Middle frontal gyrus (tissue), 1 donor: ENCODE data around the gene KLHL6.
"Not testable (repeated sequence)": the region's sequence is repeated elsewhere in the genome, so short reads cannot be mapped to it uniquely, and the experiment has no call there.

ENCODE experiments used
- DNase-seq: peaks from one replicate; pipeline ENCODE4 v3.0.0-alpha.2; 2015; ENCODE audit warnings: low spot score; ENCODE audit errors: extremely low spot score

KLHL6 gene

DNA sequence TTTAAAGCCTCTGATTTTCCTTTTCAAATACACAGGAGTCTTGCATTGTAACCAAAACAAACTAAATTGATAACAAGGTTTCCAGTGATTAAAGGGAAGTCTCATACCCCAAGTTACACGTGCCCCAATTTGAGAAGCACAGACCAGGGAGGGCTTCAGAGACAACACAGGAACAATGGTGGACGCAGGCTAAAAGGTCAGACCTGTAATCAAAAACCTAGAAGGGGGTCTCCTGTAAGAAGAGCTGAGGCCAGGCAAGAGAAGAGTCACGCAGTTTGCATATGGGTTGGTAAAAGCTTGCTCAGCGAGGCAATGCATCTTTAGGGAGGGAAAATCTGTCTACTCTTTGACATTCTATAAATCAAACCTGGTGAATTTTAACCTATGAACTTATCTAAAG is 68.5 kb downstream of the KLHL6 start:
- no peak for DNase-seq

DNA sequence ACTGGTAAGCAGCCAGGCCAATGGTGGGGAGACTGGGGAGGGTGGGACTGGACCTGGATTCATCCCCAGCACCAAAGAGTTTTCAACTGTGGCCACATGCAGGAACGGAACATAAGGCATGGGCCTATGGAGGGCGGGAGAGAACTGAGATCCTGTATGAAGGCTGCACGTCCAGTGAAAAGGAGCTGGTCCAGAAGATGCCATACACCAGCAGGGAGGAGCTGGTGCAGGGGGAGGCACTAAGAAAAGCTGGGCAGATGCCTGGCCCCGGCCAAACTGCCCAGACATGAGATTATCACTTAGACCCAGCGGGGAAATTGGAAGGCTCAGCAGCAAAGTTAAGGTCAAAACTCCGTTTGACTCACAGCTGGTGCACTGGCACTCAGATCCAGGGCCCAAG is 69.0 kb downstream of the KLHL6 start:
- no peak for DNase-seq

DNA sequence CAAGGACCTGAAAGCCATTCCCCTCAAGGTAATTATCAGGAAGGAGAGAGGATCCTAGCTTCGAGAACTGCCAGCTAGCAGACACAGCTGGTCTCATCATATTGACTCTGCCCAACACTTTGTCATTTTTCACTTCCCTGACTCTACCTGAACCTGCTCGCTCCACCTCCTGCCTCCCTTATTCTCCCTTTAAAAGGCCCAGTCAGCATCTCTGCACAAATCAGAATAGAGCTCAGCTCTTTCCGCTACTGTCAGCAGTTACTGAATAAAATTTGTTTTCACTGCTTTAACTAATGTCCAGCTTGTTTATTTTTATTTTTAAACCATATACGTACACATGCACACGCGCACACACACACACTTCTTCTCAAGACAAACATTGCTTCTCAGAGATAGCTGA is 69.9 kb downstream of the KLHL6 start:
- no peak for DNase-seq

DNA sequence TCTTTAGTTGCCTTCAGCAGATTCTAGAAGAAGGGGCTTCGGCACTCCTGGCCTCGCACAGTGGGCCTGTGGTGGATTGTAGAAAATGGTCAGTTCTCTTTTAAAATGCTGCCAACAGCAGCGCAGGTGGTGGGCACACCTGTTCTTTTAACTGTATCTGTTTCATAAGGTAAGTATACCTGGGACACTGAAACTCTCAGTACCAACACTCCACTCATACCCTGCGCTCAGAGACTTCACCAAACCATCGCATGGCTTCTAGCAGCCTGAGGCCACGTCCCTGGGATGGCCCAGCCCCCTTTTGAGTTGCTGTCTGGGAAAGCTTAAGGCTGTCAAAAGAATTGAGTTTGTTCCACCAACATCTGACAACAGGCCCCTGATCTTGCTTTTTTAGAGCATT is 70.4 kb downstream of the KLHL6 start:
- no peak for DNase-seq

DNA sequence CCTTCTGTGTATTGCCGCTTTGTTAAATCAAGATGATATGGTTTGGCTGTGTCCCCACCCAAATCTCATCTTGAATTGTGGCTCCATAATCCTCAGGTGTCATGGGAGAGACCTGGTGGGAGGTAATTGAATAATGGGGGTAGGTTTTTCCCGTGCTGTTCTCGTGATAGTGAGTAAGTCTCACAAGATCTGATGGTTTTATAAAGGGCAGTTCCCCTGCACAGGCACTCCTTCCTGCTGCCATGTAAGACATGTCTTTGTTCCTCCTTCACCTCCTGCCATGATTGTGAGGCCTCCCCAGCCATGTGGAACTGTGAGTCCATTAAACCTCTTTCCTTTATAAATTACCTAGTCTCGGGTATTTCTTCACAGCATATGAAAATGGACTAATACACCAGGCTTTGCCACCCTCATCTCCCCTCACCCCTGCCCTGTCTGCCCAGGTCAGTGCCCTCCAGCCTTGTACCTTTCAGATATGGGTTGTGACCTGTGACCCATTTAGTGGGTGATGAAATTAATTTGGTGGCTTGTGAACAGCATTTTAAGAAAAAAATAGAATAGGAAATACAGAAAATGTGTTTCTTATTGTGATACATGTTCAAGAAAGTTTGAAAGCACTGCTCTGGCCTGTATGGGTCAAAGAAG is 71.0 kb downstream of the KLHL6 start:
- no peak for DNase-seq

DNA sequence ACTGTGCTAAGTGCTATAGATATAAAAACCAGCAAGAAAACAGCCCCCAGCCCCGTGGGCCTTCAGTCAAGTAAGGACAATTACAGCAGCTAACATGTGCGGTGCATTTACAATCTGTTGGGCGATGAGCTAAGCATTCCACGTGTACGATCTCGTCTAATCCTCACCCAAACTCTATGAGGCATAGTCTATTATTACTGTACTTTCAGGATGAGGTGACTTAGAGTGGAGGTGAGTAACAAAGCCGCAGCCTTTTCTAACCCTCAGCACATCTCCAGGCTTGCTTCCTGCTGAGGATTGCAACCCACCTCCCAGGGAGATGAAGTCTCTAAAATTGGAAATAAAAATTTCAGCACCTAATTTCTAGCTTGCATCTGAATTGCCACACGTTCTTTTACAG is 73.9 kb downstream of the KLHL6 start:
- no peak for DNase-seq

DNA sequence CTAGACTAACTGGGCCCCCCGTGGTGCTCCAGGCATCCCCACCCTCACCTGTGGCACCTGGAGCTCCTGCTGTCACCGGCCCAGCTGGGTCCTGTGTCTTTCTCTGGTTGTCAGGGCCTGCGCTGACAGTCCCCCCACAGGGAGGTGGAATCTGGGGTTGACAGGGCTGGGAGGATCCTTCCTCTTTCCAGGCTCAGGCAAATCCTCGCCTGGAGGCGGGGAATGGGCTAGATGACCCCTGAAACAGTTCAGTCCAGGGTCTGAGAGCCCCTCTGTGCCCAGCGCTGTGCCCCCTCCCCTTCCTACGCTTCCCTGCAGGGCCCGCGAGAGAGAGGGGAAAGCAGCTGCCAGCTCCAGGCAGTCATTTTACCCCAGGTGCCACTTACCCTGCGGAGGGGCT is 77.0 kb downstream of the KLHL6 start:
- no peak for DNase-seq

DNA sequence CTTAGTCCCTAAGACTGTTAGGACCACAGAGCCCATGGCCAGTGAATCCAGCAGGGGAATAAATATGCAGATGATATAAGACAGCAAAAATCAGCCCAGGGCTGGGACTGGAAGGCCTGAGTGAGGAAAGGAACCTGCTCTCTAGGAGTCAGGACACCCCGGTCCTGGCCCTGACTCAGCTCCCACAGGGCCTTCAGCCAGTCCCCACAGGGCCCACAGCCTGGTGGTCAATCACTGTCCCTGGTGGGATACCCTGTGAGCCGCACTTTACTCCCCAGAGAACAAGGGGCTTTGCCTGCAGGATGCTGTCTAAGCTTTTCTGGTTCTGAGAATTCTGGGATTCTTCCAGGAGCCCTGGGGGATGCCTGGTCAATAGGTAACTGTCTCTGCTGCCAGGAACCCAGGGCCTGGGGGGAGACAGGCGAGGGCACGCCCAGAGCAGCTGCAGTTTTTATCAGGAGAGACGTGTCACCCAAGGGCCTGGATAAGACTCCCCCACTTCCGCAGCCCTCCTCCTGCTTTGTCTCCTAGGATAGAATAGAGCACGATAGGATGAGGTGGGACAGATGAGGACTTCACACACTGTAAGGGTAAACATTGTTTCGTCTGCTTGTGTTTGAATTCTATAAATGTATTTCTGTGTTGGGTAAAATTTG is 77.6 kb downstream of the KLHL6 start:
- no peak for DNase-seq

DNA sequence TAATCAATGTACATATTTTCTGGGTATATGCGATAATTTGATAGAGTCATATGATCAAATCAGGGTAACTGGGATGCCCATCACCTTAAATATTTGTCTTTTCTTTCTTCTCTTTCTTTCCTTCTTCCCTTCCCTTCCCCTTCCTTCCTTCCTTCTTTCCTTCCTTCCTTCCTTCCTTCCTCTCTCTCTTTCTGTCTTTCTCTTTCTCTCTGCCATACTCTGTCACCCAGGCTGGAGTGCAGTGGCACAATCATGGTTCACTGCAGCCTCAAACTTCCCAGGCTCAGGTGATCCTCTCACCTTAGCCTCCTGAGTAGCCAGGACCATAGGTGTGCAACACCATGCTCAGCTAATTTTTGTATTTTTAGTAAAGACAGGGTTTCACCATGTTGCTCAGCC is 79.7 kb downstream of the KLHL6 start:
- not testable (repeated sequence) for DNase-seq

DNA sequence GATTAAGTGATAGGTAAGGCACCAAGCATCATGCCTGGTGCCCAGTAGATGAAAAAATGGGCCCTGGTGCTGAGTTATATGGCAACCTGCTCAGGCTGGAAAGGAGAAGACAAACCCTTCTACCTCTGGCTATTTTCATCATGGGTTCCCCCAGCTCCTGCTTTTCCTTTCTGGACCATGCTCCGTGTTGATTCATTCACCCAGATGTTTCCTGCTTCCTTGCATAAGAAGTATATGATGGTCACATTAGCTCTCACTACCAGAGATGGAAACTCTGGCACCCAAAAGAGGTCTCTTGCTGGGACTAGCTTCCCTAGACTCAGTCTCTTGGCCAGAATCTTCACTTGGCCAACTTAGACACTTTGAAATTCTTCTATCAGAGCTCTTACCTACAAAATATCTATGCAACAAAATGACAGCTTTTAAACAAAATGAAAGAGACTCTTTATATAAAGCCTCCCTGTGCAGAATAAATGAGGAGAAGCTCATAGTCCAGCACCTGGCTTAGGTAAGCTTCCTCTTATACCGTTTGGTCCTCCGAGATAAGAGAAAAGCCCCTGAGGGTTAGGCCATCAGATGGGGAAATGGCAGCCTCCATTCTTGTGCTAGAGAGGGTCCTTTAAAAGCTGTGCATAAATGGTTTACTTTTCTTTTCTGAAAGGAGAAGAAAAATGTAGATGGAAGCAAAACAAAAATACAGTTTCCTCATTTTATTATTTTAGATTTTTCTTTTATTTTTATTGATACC is 80.3 kb downstream of the KLHL6 start:
- no peak for DNase-seq

DNA sequence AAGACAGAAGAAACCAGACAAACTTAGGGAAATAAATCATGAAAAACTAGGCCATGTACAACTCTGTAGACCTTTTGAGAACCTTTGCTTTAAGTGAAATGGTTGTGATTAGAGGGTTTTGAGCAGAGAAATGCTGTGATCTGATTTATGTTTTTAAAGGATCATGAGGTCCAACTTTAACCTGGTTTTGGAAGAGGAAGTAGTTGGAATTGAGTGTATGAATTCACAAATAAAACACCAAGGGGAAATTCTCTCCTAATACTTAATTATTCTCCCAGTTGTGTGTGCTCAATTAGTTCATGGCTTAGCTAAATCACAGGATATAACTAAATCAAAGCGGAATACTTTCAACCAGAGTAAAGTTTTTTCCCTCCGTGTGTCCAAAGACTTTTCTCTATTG is 81.5 kb downstream of the KLHL6 start:
- DNase-seq: no peak

DNA sequence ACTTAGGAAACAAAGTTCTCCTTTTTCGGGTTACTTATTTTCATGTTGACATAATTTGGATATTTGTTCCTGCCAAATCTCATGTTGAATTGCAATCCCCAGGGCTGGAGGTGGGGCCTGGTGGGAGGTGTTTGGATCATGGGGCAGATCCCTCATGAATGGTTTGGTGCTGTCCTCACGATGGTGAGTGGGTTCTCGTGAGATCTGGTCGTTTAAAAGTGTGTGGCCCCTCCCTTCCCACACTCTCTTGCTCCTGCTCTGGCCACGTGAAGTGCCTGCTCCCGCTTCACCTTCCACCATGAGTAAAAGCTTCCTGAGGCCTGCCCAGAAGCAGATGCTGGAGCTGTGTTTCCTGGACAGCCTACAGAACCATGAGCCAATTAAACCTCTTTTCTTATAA is 83.4 kb downstream of the KLHL6 start:
- no peak for DNase-seq

DNA sequence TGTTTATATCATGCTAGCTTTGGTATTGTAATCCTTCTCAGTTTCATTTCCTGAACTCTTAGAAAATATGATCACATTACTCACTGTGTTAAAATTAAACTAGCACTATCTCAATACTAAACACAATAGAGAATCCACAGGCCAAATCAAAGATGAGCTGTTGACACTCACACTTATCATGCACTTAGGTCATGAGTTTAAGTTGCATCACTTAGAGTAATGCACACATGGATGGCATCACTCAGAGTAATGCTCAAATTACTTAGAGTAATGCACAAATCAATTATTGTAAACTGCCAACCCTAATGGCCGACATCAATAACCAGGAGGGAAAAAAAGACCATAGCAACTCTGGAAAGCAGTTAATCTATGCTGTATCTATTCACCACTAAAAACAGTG is 87.1 kb downstream of the KLHL6 start:
- no peak for DNase-seq

DNA sequence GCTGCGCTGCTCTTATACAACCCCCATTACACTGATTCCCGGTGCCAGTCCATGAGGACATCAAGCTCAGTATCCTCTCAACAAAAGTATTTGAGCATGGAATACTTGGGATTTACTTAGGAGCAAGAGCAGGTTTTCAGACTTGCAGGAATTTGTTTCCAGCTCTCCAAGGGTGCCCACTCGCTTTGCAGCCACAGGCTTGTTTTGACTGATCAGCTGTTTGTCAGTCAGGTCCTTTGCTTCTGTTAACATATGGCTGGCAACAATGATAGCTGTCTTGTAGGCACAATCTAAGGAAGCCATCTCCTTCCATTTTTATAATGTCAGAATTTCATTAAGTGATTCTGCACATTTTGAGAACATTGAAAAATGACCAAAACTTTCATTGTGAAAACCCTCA is 88.9 kb downstream of the KLHL6 start:
- DNase-seq: no peak

DNA sequence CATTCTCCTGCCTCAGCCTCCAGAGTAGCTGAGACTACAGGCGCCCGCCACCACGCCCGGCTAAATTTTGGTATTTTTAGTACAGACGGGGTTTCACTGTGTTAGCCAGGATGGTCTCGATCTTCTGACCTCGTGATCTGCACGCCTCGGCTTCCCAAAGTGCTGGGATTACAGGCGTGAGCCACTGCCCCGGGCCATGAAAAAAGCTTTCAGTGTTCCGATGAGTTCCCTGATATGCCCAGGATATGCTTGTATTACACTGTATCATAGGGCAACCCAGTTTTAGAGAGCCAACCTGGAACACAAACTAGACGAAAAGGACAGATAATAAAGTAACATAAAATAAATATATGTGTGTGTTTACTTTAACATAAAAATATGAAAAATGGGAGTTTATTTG is 89.8 kb downstream of the KLHL6 start:
- DNase-seq: not testable (repeated sequence)

DNA sequence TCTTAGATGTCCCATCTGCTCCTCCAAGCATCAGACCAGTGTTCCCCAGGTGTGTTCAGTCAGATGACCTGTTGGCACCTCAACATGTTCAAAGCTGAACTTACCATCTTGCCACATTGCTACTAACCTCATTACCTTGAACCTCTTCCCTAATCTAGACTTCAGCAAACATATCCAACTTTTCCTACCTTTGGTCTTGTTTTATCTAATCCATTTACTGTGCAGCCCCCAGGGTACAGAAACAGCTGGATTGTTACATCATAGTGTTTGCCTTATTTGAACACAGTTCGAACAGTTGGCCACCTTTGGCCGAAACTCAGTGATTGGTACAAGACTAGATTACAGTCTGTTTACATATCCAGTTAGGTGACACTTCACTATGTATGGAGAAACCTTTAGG is 91.0 kb downstream of the KLHL6 start:
- no peak for DNase-seq

DNA sequence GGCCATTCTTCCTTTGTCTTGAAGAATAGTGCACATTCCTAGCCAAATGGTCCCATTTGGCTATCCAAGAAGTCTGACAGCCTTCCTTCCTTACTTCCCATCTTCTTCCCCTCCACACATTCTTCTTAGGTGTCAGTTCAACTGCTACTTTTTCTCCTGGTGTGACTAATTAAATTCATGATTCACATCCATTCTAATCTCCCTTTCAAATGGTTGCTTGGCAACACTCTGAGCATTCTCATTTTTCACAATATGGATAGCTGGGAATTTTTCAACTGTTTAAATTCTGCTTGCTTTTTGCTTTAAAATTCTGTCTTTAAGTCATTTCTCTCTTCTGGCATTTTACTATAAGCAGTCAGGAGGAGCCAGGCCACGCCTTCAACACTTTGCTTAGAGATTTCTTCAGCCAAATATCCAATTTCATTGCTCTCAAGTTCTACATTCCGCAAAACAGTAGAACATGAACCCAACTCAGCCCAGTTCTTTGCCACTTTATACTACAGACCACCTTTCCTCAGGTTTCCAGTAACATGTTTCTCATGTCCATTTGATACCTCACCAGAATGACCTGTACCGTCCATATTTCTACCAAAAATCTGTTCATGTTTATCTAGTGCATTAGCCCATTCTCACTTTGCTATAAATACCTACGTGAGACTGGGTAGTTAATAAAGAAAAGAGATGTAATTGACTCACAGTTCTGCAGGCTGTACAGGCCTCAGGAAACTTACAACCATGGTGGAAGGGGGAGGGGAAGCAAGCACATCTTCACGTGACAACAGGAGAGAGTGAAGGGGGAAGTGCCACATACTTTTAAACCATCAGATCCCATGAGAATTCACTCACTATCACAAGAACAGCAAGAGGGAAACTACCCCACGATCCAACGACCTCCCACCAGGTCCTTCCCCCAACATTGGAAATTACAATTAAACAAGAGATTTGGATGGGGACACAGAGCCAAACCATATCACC is 95.1 kb downstream of the KLHL6 start:
- DNase-seq: no peak

DNA sequence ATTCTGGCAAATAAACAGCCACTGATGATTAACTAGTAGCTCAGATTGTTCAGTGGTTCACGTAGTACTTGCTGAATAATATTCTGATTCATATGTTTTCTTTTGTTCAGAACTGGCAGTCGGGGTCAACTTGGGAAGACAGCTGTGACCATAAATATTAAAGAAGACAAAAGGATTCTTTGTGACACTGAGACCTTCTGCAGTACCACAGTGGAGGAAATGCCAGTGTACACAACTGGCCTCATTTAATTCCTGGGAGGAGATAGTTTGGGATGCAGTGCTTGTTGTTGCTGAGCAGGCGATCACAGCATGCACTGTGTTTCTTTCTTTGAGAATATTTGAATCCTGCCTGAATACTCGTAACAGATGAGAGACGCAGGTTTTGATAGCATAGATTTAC is 100.4 kb downstream of the KLHL6 start:
- DNase-seq: peak; percentile 46

DNA sequence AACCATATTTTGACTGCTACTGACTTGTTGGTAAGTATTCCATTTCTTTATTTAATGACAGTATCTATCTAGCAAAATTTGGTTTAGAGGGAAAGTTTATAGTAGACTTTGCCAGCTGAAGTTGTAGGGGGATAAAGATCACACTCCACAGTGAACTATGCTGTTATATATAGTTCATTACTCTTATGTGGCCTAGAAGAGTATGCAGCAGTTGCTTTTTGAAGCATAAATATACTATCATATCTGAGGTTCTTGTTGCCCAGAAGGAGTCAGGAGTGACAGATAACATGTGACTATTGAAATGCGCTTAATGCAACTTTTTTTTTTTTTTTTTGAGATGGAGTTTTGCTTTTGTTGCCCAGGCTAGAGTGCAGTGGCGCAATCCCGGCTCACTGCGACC is 101.4 kb downstream of the KLHL6 start:
- DNase-seq: no peak

DNA sequence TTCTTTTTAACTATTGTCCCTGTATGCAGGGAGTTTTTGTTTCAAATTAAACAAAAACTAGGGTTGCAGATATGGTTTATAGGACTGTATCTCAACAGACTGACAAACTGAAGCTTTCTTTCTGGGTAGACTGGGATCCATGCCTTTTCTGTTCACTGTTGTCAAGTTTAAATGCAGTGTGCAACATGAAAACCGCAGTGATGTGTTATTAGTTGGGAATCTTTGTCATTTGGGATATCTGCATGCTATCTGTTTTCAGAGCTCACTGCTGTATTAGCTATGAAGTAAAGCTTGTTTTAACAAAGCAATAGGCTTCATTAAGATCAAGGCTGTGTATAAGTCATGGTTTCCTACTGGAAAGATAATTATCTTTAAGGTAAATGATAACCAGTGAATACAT is 105.7 kb downstream of the KLHL6 start:
- no peak for DNase-seq

DNA sequence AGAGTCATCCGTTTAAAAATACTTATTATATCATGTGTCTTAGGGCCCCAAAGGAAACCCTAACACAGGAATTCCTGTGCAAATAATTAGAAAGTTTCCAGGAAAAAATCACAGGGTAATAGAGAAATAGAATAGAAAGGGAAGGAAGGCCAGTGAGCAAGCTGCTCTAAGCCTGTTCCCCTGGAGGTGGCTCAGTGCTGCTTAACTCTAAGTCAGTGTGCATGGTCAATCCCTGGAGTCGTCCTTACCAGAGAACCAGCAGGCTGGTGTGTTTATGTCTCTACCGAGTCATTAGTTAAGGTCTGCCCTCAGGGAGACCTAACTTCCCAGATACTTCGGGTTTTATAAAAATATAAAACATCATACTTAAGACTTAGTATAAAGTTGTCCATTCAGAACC is 106.1 kb downstream of the KLHL6 start:
- no peak for DNase-seq
